HFFc6 (cell line): ENCODE measurements around the gene TIAM1. TPM values are rescaled to one million over a fixed set of nuclear protein-coding genes. Genes with fewer than 3 reads are reported as not detected.

ENCODE experiments used
- DNase-seq: peaks from one replicate; pipeline ENCODE4 v3.0.0-alpha.2; 2018
- H3K27ac Mint-ChIP-seq: 2 replicates; pipeline ENCODE4 v1.8.0; 2020; ENCODE audit warnings: mild to moderate bottlenecking, mixed read lengths
- H3K27me3 Mint-ChIP-seq: 2 replicates; pipeline ENCODE4 v1.8.0; 2021; ENCODE audit warnings: mild to moderate bottlenecking, moderate library complexity, mixed read lengths; ENCODE audit not compliant: insufficient read depth
- H3K36me3 Mint-ChIP-seq: 2 replicates; pipeline ENCODE4 v1.8.0; 2021; ENCODE audit warnings: low read depth, mixed read lengths
- H3K4me1 Mint-ChIP-seq: 2 replicates; pipeline ENCODE4 v1.8.0; 2020; ENCODE audit warnings: low read depth, mixed read lengths
- H3K4me3 Mint-ChIP-seq: 2 replicates; pipeline ENCODE4 v1.8.0; 2020; ENCODE audit warnings: mild to moderate bottlenecking, moderate library complexity, mixed read lengths
- H3K9me3 Mint-ChIP-seq: 2 replicates; pipeline ENCODE4 v1.8.0; 2020; ENCODE audit warnings: mild to moderate bottlenecking, mixed read lengths
- CTCF ChIP-seq: fragments of 200-600 bp; sonication (generic); IDR thresholded peaks from 2 replicates; pipeline ENCODE4 v1.5.0; 2021; ENCODE audit warnings: antibody characterized with exemption, mild to moderate bottlenecking
- total RNA-seq, 6 experiments: library from RNA; stranded (reverse); fragmentation: NEBNext Ultra II Directional; extraction: Animal tissue kit (Norgen Biotek cat#: 25700); gene quantifications; 2 replicates in 1 of 6; 3 replicates in 5 of 6; pipeline ENCODE4 v1.2.3, GENCODE V29; 2021

Gene TIAM1
- total RNA-seq, 6 experiments from 2014 or later = 0.02 to 0.43 (median 0.27) TPM; not detected in 1

GRCh38 chr21:31308584-31308983, 35.5 kb downstream of the TIAM1 start:
- H3K9me3 Mint-ChIP-seq = peaks cover 14% of the 10 kb centered on the region; the same call in 1 of the 2 replicates
- no peak for TF ChIP-seq CTCF
- H3K36me3 Mint-ChIP-seq = no peaks in the 10 kb centered on the region
- H3K27me3 Mint-ChIP-seq = peaks cover 5% of the 10 kb centered on the region
- no peaks in the 10 kb centered on the region for H3K4me1 Mint-ChIP-seq
- H3K4me3 Mint-ChIP-seq = no peak overlapping the region
- H3K27ac Mint-ChIP-seq = no peak overlapping the region
- DNase-seq = no peak

GRCh38 chr21:31305888-31306287, 38.2 kb downstream of the TIAM1 start:
- no peaks in the 10 kb centered on the region for H3K36me3 Mint-ChIP-seq
- DNase-seq = no peak
- H3K27ac Mint-ChIP-seq = no peak overlapping the region
- H3K4me3 Mint-ChIP-seq = no peak overlapping the region
- H3K27me3 Mint-ChIP-seq = peaks cover 7% of the 10 kb centered on the region
- peaks cover 14% of the 10 kb centered on the region; the same call in 1 of the 2 replicates for H3K9me3 Mint-ChIP-seq
- TF ChIP-seq CTCF = no peak
- no peaks in the 10 kb centered on the region for H3K4me1 Mint-ChIP-seq

- Mint-ChIP-seq H3K36me3 (no peaks in the 10 kb centered on the region), H3K4me1 (peaks cover 4% of the 10 kb centered on the region; the same call in 1 of the 2 replicates), H3K27ac (no peak overlapping the region), H3K9me3 (peaks cover 9% of the 10 kb centered on the region; the same call in 1 of the 2 replicates), H3K27me3 (peaks cover 2% of the 10 kb centered on the region; the same call in 1 of the 2 replicates), H3K4me3 (no peak overlapping the region)
- no peak for DNase-seq
- TF ChIP-seq CTCF = no peak
These were observed 44.5 kb downstream of the TIAM1 start for GRCh38 chr21:31299291-31300147.

GRCh38 chr21:31298618-31299269, 45.3 kb downstream of the TIAM1 start:
- no peak overlapping the region for H3K27ac Mint-ChIP-seq
- no peak overlapping the region for H3K4me3 Mint-ChIP-seq
- H3K27me3 Mint-ChIP-seq = peaks cover 2% of the 10 kb centered on the region; the same call in 1 of the 2 replicates
- DNase-seq = no peak
- peaks cover 15% of the 10 kb centered on the region; the same call in 1 of the 2 replicates for H3K9me3 Mint-ChIP-seq
- TF ChIP-seq CTCF = no peak
- no peaks in the 10 kb centered on the region; the same call in 1 of the 2 replicates for H3K36me3 Mint-ChIP-seq
- peaks cover 12% of the 10 kb centered on the region for H3K4me1 Mint-ChIP-seq

GRCh38 chr21:31297806-31298205, 46.3 kb downstream of the TIAM1 start:
- DNase-seq = no peak
- TF ChIP-seq CTCF = no peak
- Mint-ChIP-seq H3K4me1 (peaks cover 18% of the 10 kb centered on the region), H3K27ac (no peak overlapping the region), H3K27me3 (no peaks in the 10 kb centered on the region), H3K9me3 (peaks cover 15% of the 10 kb centered on the region; the same call in 1 of the 2 replicates), H3K36me3 (no peaks in the 10 kb centered on the region; the same call in 1 of the 2 replicates), H3K4me3 (no peak overlapping the region)
